Hematopoietic multipotent progenitor cell (in vitro differentiated cells): ENCODE data around the gene ZNF417. TPM values are rescaled to one million over a fixed set of nuclear protein-coding genes. Genes with fewer than 3 reads are reported as not detected.
A peak's percentile ranks its signal among the peaks of the same experiment; 100 is the strongest.
"Not testable (repeated sequence)": the region's sequence is repeated elsewhere in the genome, so short reads cannot be mapped to it uniquely, and the experiment has no call there.

Experiments
- DNase-seq, 3 donors: peaks; one replicate each; pipeline ENCODE4 v3.0.0-alpha.2; 2011 to 2015; ENCODE audit warnings: low read depth in 2 of 3, low spot score in 2 of 3
- total RNA-seq: library from RNA; depleted of rRNA; stranded (reverse); fragments of >200 nt; gene quantifications from one replicate; pipeline ENCODE4 v1.2.3, GENCODE V29; 2012

The ZNF417 gene
- total RNA-seq, 1 donor, result 10.8 TPM

GRCh38 chr19:57888107-57888559, 28.3 kb downstream of the ZNF417 start:
- no peak for DNase-seq

DNA sequence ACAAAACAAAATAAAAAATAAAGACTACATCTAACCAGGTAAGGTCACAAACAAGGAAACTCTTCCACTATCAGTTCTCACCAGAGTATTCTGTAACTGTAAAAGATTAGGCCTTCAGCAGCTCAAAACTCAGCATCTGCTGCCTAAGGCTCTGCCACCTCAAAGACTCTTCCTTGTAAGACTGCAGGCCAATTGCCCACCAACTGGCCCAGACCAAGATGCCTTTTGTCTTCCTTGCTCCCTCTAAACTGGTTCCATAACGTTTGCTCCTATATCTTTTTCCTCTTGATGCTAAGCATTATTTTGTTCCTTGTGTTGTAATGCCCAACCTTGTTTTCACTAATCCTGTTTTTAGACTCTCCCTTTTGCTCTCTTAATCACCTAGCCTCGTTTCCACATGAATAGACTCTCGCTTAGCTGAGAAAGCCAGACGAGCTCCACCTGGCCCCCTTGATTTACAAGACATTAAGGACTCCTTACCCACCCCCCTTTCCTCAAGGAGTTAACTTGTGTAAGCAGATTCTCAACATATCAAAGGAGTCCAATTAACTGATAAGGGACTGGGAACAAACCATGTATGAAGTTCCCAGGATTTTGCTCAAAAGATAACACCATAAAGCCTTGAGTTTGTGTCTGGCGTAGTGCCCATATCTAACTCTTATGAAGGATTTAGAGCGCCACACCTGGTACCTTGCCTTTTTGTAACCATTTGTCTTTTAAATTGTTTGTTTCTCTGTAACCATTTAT, 29.0 kb downstream of the ZNF417 start:
- DNase-seq, result no peak

DNA sequence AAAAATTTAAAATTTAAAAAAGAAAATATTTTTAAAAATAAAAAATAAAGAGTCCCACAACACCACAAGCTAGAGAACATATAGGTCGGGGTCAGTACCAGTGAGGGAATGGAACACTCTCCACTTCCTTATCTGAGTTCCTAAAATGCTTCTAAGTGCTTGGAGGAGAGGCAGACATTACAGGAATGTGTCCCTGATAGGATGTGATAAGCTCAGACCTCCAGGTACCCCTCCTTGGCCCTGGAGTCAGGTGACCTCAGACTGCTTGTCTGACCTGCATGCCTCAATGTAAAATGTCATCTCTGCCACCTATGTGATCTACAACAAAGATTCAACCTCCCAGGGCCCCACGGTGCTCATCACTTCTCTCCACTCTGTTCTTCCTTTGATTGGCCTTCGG, 30.3 kb downstream of the ZNF417 start:
- DNase-seq, result no peak

- peak in 1 of 3 donors; percentile 34 for DNase-seq
Observed at GRCh38 chr19:57873883-57874799, 42.3 kb downstream of the ZNF417 start.

DNA sequence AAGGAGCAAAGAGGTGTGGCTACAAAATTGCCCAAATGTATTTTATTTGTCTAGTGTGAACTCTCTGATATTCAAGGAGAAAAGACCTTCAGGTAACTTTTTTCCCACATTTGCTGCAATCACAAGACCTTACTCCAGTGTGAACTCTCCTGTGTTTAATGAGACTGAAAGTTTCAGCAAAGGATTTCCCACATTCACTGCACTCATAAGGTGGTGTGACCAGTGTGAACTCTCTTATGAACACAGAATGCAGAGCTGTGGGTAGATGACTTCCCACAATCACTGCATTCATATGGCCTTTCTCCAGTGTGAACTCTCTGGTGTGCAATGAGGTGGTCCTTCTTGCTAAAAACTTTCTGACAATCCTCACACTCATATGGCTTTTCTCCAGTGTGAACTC, 43.9 kb downstream of the ZNF417 start:
- DNase-seq, result no peak

DNA sequence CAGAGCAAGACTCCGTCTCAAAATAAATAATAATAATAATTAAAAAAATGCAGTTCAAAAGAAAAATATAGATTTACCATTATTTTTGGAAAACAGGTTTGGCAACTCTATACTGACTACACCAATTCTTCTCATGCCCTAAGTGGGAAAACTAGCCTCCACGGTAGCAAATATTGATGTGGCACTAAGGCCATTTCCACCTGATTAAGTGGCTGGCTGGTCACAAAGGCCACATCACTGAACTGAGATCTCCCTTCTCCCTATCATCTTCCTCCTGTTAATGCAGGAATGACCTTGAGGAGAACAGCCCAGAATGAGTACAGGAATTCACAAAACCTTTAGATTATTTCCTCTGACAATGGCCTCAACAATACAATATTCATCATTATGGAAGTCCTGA, 46.2 kb downstream of the ZNF417 start:
- no peak for DNase-seq

GRCh38 chr19:57869655-57870054, 46.7 kb downstream of the ZNF417 start:
- not testable (repeated sequence) for DNase-seq

GRCh38 chr19:57867868-57868492, 48.4 kb downstream of the ZNF417 start:
- no peak for DNase-seq

Other genes with a start within 250 kb of the ZNF417 start
- gene ZSCAN4, start 247.7 kb downstream of the ZNF417 start, total RNA-seq, result not detected
- gene ZNF551, start 234.6 kb downstream of the ZNF417 start, total RNA-seq, result 22.6 TPM
- 15.1 TPM for gene ZNF154, start 207.4 kb downstream of the ZNF417 start, total RNA-seq
- gene ZNF671, start 189.0 kb downstream of the ZNF417 start, total RNA-seq, result 19.7 TPM
- 33.7 TPM for gene ZNF776, start 169.8 kb downstream of the ZNF417 start, total RNA-seq
- 32.6 TPM for gene ZNF586, start 146.9 kb downstream of the ZNF417 start, total RNA-seq
- 8.9 TPM for gene ZNF552, start 101.7 kb downstream of the ZNF417 start, total RNA-seq
- 10.0 TPM for gene ZNF587B, start 86.3 kb downstream of the ZNF417 start, total RNA-seq
- 23.4 TPM for gene ZNF587, start 66.7 kb downstream of the ZNF417 start, total RNA-seq
- 26.7 TPM for gene ZNF814, start 27.6 kb downstream of the ZNF417 start, total RNA-seq
- gene ZNF418, start 18.8 kb upstream of the ZNF417 start, total RNA-seq, result 10.0 TPM
- 9.2 TPM for gene ZNF256, start 31.1 kb upstream of the ZNF417 start, total RNA-seq
- not detected for gene C19orf18, start 57.9 kb upstream of the ZNF417 start, total RNA-seq
- 25.9 TPM for gene ZNF606, start 86.2 kb upstream of the ZNF417 start, total RNA-seq
- gene ZSCAN1, start 117.4 kb upstream of the ZNF417 start, total RNA-seq, result 0.81 TPM
- 14.8 TPM for gene ZNF135, start 142.7 kb upstream of the ZNF417 start, total RNA-seq
- 178 TPM for gene ZSCAN18, start 181.6 kb upstream of the ZNF417 start, total RNA-seq
- gene ZNF329, start 234.2 kb upstream of the ZNF417 start, total RNA-seq, result 9.4 TPM